ENCODE results near the gene VCAN.

- TF ChIP-seq CTCF (IDR thresholded peaks at IDR 0.05; ENCODE audit: insufficient read depth, low read depth, low read length): no peak
- no peak for TF ChIP-seq EZH2 (IDR thresholded peaks at IDR 0.05; ENCODE audit: insufficient read depth, low read length)
Observed at GRCh38 chr5:83498585-83498984, 27.0 kb downstream of the VCAN start.

All from astrocyte (in vitro differentiated cells and primary cell).